GM19240 (cell line): Measurements from ENCODE around the gene CHM.

Experiments used
- DNase-seq: peaks from one replicate; pipeline ENCODE4 v3.0.0; 2011; ENCODE audit warnings: low spot score; ENCODE audit not compliant: insufficient read length

CHM gene

GRCh38 chrX:85914431-85914830, 132.9 kb downstream of the CHM start:
- DNase-seq = no peak

- DNase-seq = no peak
Measured at GRCh38 chrX:85907316-85907715, 140.0 kb downstream of the CHM start.

- DNase-seq = no peak
Measured at GRCh38 chrX:85906399-85906798, 141.0 kb downstream of the CHM start.

DNA sequence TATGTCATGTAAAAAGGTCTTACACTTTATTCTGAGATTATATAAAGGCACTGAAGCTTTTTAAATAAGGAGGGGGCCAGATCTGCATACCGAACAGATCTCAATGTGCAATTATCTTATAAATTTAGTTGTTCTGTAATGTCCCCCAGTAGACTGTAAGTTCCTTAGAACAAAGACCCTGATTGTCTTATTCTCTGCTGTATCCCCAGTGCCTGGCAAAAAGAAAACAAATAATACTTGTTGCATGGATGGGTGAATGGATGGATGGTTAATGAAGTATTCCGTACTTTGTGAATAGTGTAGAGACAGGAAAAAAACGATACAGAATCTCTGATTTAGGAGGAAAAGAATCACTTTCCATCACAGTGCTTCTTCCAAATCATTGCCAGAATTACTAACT, 141.5 kb downstream of the CHM start:
- no peak for DNase-seq

- DNase-seq = no peak
Measured at GRCh38 chrX:85903692-85904471, 143.5 kb downstream of the CHM start.

GRCh38 chrX:85897362-85898126, 149.8 kb downstream of the CHM start:
- no peak for DNase-seq

- no peak for DNase-seq
Measured at GRCh38 chrX:85882601-85883000, 164.8 kb downstream of the CHM start.

DNA sequence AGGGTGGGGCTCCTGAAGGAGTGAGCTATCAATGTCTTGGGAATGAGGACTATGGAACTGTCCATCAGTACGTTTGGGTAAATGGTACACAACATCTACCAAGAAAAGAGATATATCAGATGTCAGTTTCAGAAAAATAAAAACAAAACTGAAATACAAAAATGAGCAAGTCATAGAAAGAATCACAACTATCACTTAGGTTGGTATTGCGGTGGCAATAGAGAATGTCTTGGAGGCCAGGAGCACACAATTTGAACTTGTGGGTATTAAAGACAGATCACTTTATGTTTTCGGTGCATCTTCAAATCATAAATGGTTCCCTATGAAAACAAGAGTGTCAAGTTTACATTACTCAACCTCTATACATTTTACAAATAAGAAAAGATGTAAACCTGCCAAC, 176.8 kb downstream of the CHM start:
- DNase-seq = no peak

- no peak for DNase-seq
Measured at GRCh38 chrX:85865324-85865723, 182.0 kb downstream of the CHM start.

DNA sequence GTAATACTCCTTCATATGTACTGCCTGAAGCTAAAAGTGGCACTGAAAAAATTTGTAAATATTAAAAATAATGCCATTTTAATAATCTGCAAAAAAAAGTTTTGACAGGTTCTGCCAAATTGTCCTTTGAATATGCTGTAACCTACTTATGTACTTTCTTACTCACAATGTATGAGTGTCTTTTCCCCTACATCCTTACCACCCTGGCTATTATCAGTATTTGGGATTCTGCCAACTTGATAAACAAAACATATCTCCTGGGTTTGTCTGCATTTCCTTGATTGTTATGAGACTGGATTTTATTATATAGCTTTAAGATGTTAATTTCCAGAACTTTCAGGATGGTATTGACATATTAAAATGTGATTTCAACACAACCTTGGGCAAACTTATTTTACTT, 187.9 kb downstream of the CHM start:
- no peak for DNase-seq

GRCh38 chrX:85851418-85851817, 195.9 kb downstream of the CHM start:
- DNase-seq = no peak

DNA sequence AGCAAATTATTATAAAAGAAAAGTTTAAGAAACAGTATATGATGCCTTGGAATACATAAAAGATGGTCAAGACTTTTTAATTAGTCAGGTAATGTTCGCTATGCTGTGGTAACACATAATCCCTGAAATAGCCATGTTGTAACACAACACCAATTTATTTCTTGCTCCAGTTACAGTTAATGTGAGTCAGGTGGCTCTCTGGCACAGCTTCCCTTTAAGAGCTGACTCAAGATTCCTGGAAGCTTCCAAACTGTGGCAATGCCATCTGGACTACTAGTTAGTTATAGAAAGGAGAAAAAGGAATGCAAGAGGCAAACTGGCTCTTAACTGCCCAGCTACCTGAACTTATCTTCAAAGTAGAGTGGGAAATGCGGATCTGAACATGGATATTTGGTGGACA, 210.5 kb downstream of the CHM start:
- DNase-seq = no peak

DNA sequence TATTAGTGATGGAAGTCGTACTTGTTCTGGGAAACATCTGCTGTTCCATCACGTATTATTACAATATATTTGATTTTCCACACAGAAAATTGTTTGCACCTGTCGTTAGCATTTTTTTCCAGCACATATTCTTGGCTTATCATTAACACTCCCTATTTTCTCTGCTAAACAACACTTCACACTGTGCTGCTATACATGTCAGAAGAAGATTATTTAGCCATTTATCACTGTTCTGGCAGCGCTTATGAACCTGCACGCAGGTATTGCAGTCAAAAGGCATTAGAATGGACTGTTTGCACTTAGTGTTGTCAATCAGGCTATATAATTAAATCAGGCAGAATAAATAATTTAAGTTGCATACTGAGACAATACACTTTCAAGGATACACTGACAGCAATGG, 218.6 kb downstream of the CHM start:
- no peak for DNase-seq

DNA sequence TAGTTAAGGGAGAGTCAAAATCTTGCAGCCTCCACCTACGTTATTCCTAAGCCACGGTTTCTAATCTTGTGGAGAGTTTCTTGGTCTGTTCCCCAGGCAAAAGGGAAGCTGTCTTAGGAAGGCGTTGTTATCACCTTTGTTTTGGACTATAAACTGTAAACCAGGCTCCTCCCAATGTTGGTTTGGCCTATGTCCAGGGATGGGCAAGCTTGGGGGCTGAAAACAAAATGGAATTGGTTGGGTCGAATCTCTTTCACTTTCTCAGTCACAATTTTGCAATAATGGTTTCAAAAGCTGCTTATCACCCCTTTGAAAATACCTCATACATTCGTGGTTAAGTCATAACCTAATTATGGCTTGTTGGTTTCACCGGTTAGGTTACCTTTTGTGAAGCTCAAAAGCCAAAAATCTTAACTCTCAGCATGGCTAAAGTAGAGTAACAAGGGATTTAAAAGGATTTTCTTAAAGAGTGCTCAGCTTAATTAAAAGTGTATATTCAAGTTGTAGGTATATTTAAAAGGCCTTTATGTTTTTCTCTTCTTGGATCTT, 232.1 kb downstream of the CHM start:
- no peak for DNase-seq
